Astrocyte (in vitro differentiated cells and primary cell): Measurements from ENCODE around the gene SYT8. TPM values are rescaled to one million over a fixed set of nuclear protein-coding genes. Genes with fewer than 3 reads are reported as not detected.

Experiments
- DNase-seq: peaks from one replicate; pipeline ENCODE4 v3.0.0-alpha.2; 2010; ENCODE audit warnings: low read depth
- FAIRE-seq: peaks from 2 replicates; lab custom pipeline; 2011; peaks lifted over from hg19 to GRCh38; lab: Jason Lieb, UNC
- H2AFZ ChIP-seq: 2 replicates; pipeline ENCODE4 v1.6.0; 2012; ENCODE audit warnings: low read depth, low read length, inconsistent platforms
- H3K27ac ChIP-seq: 2 replicates; pipeline ENCODE4 v1.5.1; 2011; ENCODE audit warnings: low read depth, low read length, inconsistent platforms
- H3K27me3 ChIP-seq: 2 replicates; pipeline ENCODE4 v1.6.0; 2011; ENCODE audit warnings: low read length, inconsistent platforms; ENCODE audit not compliant: insufficient read depth
- H3K36me3 ChIP-seq: 2 replicates; pipeline ENCODE4 v1.5.1; 2011; ENCODE audit warnings: low read length, inconsistent platforms; ENCODE audit not compliant: insufficient read depth
- H3K4me1 ChIP-seq: 2 replicates; pipeline ENCODE4 v1.5.1; 2011; ENCODE audit warnings: low read length, inconsistent platforms; ENCODE audit not compliant: insufficient read depth
- H3K4me2 ChIP-seq: 2 replicates; pipeline ENCODE4 v1.6.0; 2012; ENCODE audit warnings: low read length, inconsistent platforms
- H3K4me3 ChIP-seq: 2 replicates; pipeline ENCODE4 v1.5.1; 2011; ENCODE audit warnings: low read depth, mild to moderate bottlenecking, low read length, inconsistent platforms; ENCODE audit not compliant: insufficient read depth
- H3K79me2 ChIP-seq: 2 replicates; pipeline ENCODE4 v1.6.0; 2012; ENCODE audit warnings: mild to moderate bottlenecking, low read length, inconsistent platforms; ENCODE audit not compliant: insufficient read depth
- H3K9ac ChIP-seq: 2 replicates; pipeline ENCODE4 v1.6.0; 2012; ENCODE audit warnings: mild to moderate bottlenecking, low read length, inconsistent platforms
- H3K9me3 ChIP-seq: 2 replicates; pipeline ENCODE4 v1.5.1; 2012; ENCODE audit warnings: low read depth, mild to moderate bottlenecking, low read length, inconsistent platforms; ENCODE audit not compliant: insufficient read depth
- H4K20me1 ChIP-seq: 2 replicates; pipeline ENCODE4 v1.6.0; 2012; ENCODE audit warnings: low read length, inconsistent platforms; ENCODE audit not compliant: insufficient read depth
- H3K27ac Mint-ChIP-seq: one replicate; pipeline ENCODE4 v1.8.0; 2021; ENCODE audit warnings: mild to moderate bottlenecking, mixed read lengths; ENCODE audit not compliant: unreplicated experiment
- H3K27me3 Mint-ChIP-seq: one replicate; pipeline ENCODE4 v1.8.0; 2021; ENCODE audit warnings: low read depth, mixed read lengths; ENCODE audit not compliant: unreplicated experiment
- H3K36me3 Mint-ChIP-seq: one replicate; pipeline ENCODE4 v1.8.0; 2021; ENCODE audit warnings: low read depth, mixed read lengths; ENCODE audit not compliant: unreplicated experiment
- H3K4me1 Mint-ChIP-seq: one replicate; pipeline ENCODE4 v1.8.0; 2021; ENCODE audit warnings: low read depth, mixed read lengths; ENCODE audit not compliant: unreplicated experiment
- H3K4me3 Mint-ChIP-seq: one replicate; pipeline ENCODE4 v1.8.0; 2021; ENCODE audit warnings: mild to moderate bottlenecking, moderate library complexity, mixed read lengths; ENCODE audit not compliant: unreplicated experiment
- H3K9me3 Mint-ChIP-seq: one replicate; pipeline ENCODE4 v1.8.0; 2021; ENCODE audit warnings: mild to moderate bottlenecking, mixed read lengths; ENCODE audit not compliant: unreplicated experiment
- CTCF ChIP-seq: IDR thresholded peaks from 2 replicates; pipeline ENCODE4 v1.5.1; 2011; ENCODE audit warnings: low read depth, mild to moderate bottlenecking, inconsistent platforms, low read length, moderate library complexity; ENCODE audit not compliant: insufficient read depth
- EZH2 ChIP-seq: IDR thresholded peaks from 2 replicates; pipeline ENCODE4 v1.6.1; 2012; ENCODE audit warnings: mild to moderate bottlenecking, low read length, inconsistent platforms; ENCODE audit not compliant: insufficient read depth
- total RNA-seq: library from RNA; stranded (reverse); gene quantifications from 2 replicates; pipeline ENCODE4 v1.2.1, GENCODE V29; 2021

SYT8 gene
- total RNA-seq, 1 donor from 2014 or later: 0.36 TPM

- no peaks in the 10 kb centered on the region for H4K20me1 ChIP-seq
Measured at GRCh38 chr11:1848640-1849430, 14.0 kb downstream of the SYT8 start.

GRCh38 chr11:1851468-1852180, 16.8 kb downstream of the SYT8 start:
- Histone ChIP-seq H3K27ac (no peak overlapping the region), H3K4me3 (no peak overlapping the region), H3K9me3 (no peaks in the 10 kb centered on the region), H3K36me3 (no peaks in the 10 kb centered on the region), H3K4me1 (no peaks in the 10 kb centered on the region), H2AFZ (no peak overlapping the region), H3K4me2 (no peak overlapping the region), H3K79me2 (no peaks in the 10 kb centered on the region), H4K20me1 (no peaks in the 10 kb centered on the region), H3K9ac (no peak overlapping the region), H3K27me3 (no peaks in the 10 kb centered on the region)
- H3K27me3 Mint-ChIP-seq: peaks cover 21% of the 10 kb centered on the region
- no peak overlapping the region for H3K27ac Mint-ChIP-seq
- H3K9me3 Mint-ChIP-seq: no peaks in the 10 kb centered on the region
- no peaks in the 10 kb centered on the region for H3K36me3 Mint-ChIP-seq
- no peak for TF ChIP-seq CTCF
- no peak for TF ChIP-seq EZH2
- H3K4me3 Mint-ChIP-seq: no peak overlapping the region
- H3K4me1 Mint-ChIP-seq: no peaks in the 10 kb centered on the region
- DNase-seq (no peak), FAIRE-seq (no peak)

More at GRCh38 chr11:1848640-1849430, 14.0 kb downstream of the SYT8 start:
- Histone ChIP-seq H3K79me2 (no peaks in the 10 kb centered on the region), H3K27ac (no peak overlapping the region), H3K27me3 (peaks cover 6% of the 10 kb centered on the region), H2AFZ (no peak overlapping the region), H3K9me3 (no peaks in the 10 kb centered on the region), H3K36me3 (no peaks in the 10 kb centered on the region), H3K4me1 (peaks cover 3% of the 10 kb centered on the region), H3K9ac (no peak overlapping the region), H3K4me3 (no peak overlapping the region), H3K4me2 (no peak overlapping the region)
- H3K27ac Mint-ChIP-seq: no peak overlapping the region
- no peak overlapping the region for H3K4me3 Mint-ChIP-seq
- no peaks in the 10 kb centered on the region for H3K4me1 Mint-ChIP-seq
- DNase-seq: no peak
- TF ChIP-seq CTCF (no peak), EZH2 (no peak)
- H3K27me3 Mint-ChIP-seq: peaks cover 30% of the 10 kb centered on the region
- H3K36me3 Mint-ChIP-seq: no peaks in the 10 kb centered on the region
- no peaks in the 10 kb centered on the region for H3K9me3 Mint-ChIP-seq
- FAIRE-seq: no peak
